CD4-positive, alpha-beta T cell (primary cell): Measurements from ENCODE around the gene TSPAN9. TPM values are rescaled to one million over a fixed set of nuclear protein-coding genes. Genes with fewer than 3 reads are reported as not detected.

Source experiments
- ATAC-seq: fragments of 200-7000 bp; cut with Tn5 transposase; one replicate; pipeline ENCODE4 v1.10.0; 2022; ENCODE audit warnings: mild to moderate bottlenecking; ENCODE audit not compliant: poor library complexity
- CTCF ChIA-PET: fragments of 350-600 bp; sonication (Branson Sonifier 250); formaldehyde crosslinking; loops from one replicate; lab custom pipeline; 2021; ENCODE audit warnings: antibody characterized with exemption, inconsistent platforms; lab: Charles Lee
- POLR2A ChIA-PET: fragments of 350-600 bp; sonication (Branson Sonifier 250); formaldehyde crosslinking; loops from one replicate; lab custom pipeline; 2021; ENCODE audit warnings: antibody characterized with exemption, inconsistent platforms; lab: Charles Lee
- DNase-seq, 14 experiments: peaks; one replicate each; pipeline ENCODE4 v3.0.0-alpha.2; 2013 to 2020; ENCODE audit warnings: mixed read lengths in 2 of 14
- H3K27ac ChIP-seq, 2 donors: one replicate each; pipeline versions ENCODE4 v1.5.1 to v1.7.0; 2013; ENCODE audit warnings: low read length in 2 of 2, low read depth in 1 of 2, mild to moderate bottlenecking in 1 of 2
- H3K27me3 ChIP-seq, 2 experiments: 1 replicate in 1 of 2; 2 replicates in 1 of 2; pipeline versions ENCODE4 v1.6.1 to v1.7.0; 2013; ENCODE audit warnings: low read length in 2 of 2, control low read depth in 1 of 2, mild to moderate bottlenecking in 1 of 2, moderate library complexity in 1 of 2; ENCODE audit not compliant: insufficient read depth in 2 of 2, control insufficient read depth in 1 of 2
- H3K36me3 ChIP-seq: one replicate; pipeline ENCODE4 v1.6.1; 2013; ENCODE audit warnings: low read length, control low read depth; ENCODE audit not compliant: insufficient read depth
- H3K4me1 ChIP-seq: one replicate; pipeline ENCODE4 v1.6.1; 2013; ENCODE audit warnings: low read length, control low read depth; ENCODE audit not compliant: insufficient read depth
- H3K4me3 ChIP-seq: one replicate; pipeline ENCODE4 v1.5.1; 2013; ENCODE audit warnings: mild to moderate bottlenecking, low read length, moderate library complexity
- H3K9me3 ChIP-seq, 2 experiments: 1 replicate in 1 of 2; 2 replicates in 1 of 2; pipeline versions ENCODE4 v1.6.1 to v1.7.0; 2013; ENCODE audit warnings: low read length in 2 of 2, mild to moderate bottlenecking in 2 of 2, control low read depth in 1 of 2, moderate library complexity in 1 of 2; ENCODE audit not compliant: control insufficient read depth in 1 of 2, insufficient read depth in 1 of 2
- H3K27ac Mint-ChIP-seq: one replicate; pipeline ENCODE4 v1.8.0; 2020; ENCODE audit warnings: mixed read lengths
- H3K27me3 Mint-ChIP-seq: one replicate; pipeline ENCODE4 v1.8.0; 2021; ENCODE audit warnings: mixed read lengths
- H3K36me3 Mint-ChIP-seq: one replicate; pipeline ENCODE4 v1.8.0; 2021; ENCODE audit warnings: low read depth, mixed read lengths
- H3K4me1 Mint-ChIP-seq: one replicate; pipeline ENCODE4 v1.8.0; 2021; ENCODE audit warnings: low read depth, mixed read lengths
- H3K4me3 Mint-ChIP-seq: one replicate; pipeline ENCODE4 v1.8.0; 2020; ENCODE audit warnings: mild to moderate bottlenecking, mixed read lengths
- H3K9me3 Mint-ChIP-seq: one replicate; pipeline ENCODE4 v1.8.0; 2020; ENCODE audit warnings: mixed read lengths
- intact Hi-C, 2 experiments: fragments of 100-400 bp; cut with DNase I in 1 of 2; cut with micrococcal nuclease in 1 of 2; formaldehyde crosslinking; loops; one replicate each; pipeline versions ENCODE4 v1.15.1 to v1.9.0; 2023 to 2025; cut with DNase I, micrococcal nuclease
- total RNA-seq, 174 experiments: library from RNA in 2 of 174; stranded (reverse) in 2 of 174; gene quantifications; one replicate each; pipeline ENCODE4 v1.2.3 and lab custom pipeline; 2021 to 2026
- TF ChIP-seq, protein P1 (sequence below): fragments of 200-600 bp; IDR thresholded peaks from one replicate; pipeline ENCODE4 v1.8.0; 2022; ENCODE audit warnings: antibody characterized with exemption, mild to moderate bottlenecking

The TSPAN9 gene
- total RNA-seq, 2 experiments from 2014 or later: 0.82 to 1.3 TPM

DNA sequence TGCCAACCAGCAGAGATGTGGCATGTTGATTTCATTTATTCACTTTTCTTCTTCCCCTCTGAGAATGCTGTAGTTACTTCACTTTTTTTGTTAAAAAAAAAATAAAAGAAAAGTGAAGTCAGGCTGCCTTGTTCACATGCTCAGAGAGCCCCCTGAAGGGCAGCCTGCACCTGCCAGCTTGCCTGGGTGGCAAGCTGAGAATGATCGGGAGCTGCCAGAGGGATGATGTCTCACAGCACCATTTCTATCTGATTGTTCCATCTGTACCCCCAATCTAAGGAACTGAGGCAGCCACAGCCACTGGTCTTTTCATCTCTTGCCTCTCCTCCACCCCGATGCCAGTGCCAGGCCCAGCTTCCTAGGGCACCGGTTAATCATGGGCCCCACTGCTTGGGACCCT, 118.2 kb downstream of the TSPAN9 start:
- Histone ChIP-seq H3K27ac (no peak overlapping the region), H3K4me3 (no peak overlapping the region), H3K9me3 (peaks cover 0 to 4% of the 10 kb centered on the region in 2 experiments), H3K4me1 (peaks cover 5% of the 10 kb centered on the region), H3K27me3 (peaks cover 7 to 17% of the 10 kb centered on the region in 2 experiments), H3K36me3 (no peaks in the 10 kb centered on the region)
- TF ChIP-seq, protein P1, sequence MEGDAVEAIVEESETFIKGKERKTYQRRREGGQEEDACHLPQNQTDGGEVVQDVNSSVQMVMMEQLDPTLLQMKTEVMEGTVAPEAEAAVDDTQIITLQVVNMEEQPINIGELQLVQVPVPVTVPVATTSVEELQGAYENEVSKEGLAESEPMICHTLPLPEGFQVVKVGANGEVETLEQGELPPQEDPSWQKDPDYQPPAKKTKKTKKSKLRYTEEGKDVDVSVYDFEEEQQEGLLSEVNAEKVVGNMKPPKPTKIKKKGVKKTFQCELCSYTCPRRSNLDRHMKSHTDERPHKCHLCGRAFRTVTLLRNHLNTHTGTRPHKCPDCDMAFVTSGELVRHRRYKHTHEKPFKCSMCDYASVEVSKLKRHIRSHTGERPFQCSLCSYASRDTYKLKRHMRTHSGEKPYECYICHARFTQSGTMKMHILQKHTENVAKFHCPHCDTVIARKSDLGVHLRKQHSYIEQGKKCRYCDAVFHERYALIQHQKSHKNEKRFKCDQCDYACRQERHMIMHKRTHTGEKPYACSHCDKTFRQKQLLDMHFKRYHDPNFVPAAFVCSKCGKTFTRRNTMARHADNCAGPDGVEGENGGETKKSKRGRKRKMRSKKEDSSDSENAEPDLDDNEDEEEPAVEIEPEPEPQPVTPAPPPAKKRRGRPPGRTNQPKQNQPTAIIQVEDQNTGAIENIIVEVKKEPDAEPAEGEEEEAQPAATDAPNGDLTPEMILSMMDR: no peak
- Mint-ChIP-seq H3K4me3 (no peak overlapping the region), H3K36me3 (no peaks in the 10 kb centered on the region), H3K27me3 (peaks cover 41% of the 10 kb centered on the region), H3K27ac (no peak overlapping the region), H3K9me3 (no peaks in the 10 kb centered on the region), H3K4me1 (no peaks in the 10 kb centered on the region)
- ATAC-seq (no peak), DNase-seq (no peak)
- CTCF ChIA-PET: no interaction called here
- POLR2A ChIA-PET: no interaction called here
- intact Hi-C loops: no loop called here

DNA sequence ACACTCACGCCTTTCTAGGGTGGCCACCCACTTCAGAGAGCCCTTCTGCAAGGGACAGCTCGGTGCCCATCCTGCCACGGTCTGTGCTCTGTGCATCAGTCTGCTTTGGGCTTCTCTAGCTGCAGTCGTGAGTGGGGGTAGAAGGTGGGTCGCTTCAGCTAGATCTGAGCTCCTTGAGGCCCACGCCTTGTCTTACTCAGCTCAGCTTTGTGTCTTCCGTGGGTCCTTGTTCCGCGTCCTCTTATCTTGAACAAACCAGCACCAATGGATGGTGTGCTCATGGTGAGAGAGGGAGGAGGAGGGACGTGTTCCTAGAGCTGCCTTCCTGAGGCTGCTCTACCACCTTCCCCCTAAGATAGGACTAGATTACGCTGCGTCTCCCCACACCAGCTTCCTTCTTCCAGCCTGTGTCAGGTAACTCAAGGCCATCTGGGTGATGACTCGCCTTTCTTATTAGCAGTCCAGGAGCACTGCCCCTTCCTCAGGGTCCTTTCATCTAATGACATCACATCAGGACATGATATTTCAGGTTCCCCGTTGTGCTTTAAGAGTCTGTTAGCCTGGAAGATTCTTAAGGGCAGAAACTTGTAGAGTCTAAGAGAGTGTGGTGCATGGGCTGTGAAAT, 118.8 kb downstream of the TSPAN9 start:
- ChIA-PET CTCF (no interaction called here), POLR2A (no interaction called here)
- Histone ChIP-seq H3K4me3 (no peak overlapping the region), H3K36me3 (no peaks in the 10 kb centered on the region), H3K9me3 (peaks cover 0 to 4% of the 10 kb centered on the region in 2 experiments), H3K27me3 (peaks cover 7 to 20% of the 10 kb centered on the region in 2 experiments), H3K27ac (no peak overlapping the region), H3K4me1 (peaks cover 6% of the 10 kb centered on the region)
- no peak for ATAC-seq
- H3K27ac Mint-ChIP-seq: no peak overlapping the region
- peaks cover 42% of the 10 kb centered on the region for H3K27me3 Mint-ChIP-seq
- H3K9me3 Mint-ChIP-seq: no peaks in the 10 kb centered on the region
- intact Hi-C loops: no loop called here
- H3K36me3 Mint-ChIP-seq: no peaks in the 10 kb centered on the region
- DNase-seq: no peak
- H3K4me3 Mint-ChIP-seq: no peak overlapping the region
- TF ChIP-seq, protein P1: no peak
- H3K4me1 Mint-ChIP-seq: no peaks in the 10 kb centered on the region

DNA sequence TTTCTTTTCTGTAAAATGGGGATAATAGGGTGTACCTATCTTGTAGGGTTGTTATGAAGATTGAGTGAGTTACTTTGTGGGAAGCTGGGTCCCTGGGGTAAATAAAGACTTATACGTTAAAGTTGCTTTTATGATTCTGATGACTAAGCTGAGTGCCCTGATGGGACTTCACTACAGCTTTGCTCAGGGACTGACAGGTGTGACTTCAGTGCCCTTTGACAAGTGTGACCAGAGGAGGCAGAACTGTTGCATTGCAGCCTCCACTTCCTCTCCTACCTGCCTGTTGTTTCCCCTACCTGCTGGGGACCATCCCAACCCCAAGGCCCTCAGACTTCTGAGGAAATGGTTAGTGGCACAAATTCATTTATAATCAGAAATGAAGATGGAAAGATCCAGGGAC, 119.3 kb downstream of the TSPAN9 start:
- intact Hi-C loops: no loop called here
- H3K36me3 Mint-ChIP-seq: no peaks in the 10 kb centered on the region
- H3K27ac ChIP-seq: no peak overlapping the region
- peaks cover 6% of the 10 kb centered on the region for H3K4me1 ChIP-seq
- peaks cover 0 to 4% of the 10 kb centered on the region in 2 experiments for H3K9me3 ChIP-seq
- ChIA-PET CTCF (no interaction called here), POLR2A (no interaction called here)
- H3K27me3 Mint-ChIP-seq: peaks cover 47% of the 10 kb centered on the region
- TF ChIP-seq, protein P1: no peak
- H3K27me3 ChIP-seq: peaks cover 12 to 25% of the 10 kb centered on the region in 2 experiments
- no peaks in the 10 kb centered on the region for H3K9me3 Mint-ChIP-seq
- DNase-seq (no peak), ATAC-seq (no peak)
- no peak overlapping the region for H3K4me3 Mint-ChIP-seq
- peaks cover 4% of the 10 kb centered on the region for H3K4me1 Mint-ChIP-seq
- no peaks in the 10 kb centered on the region for H3K36me3 ChIP-seq
- H3K27ac Mint-ChIP-seq: no peak overlapping the region
- no peak overlapping the region for H3K4me3 ChIP-seq
